Transverse colon (tissue), 3 donors: ENCODE measurements around the gene KLRF1.

Experiments used
- EP300 ChIP-seq: sonication (generic); formaldehyde crosslinking; IDR thresholded peaks from one replicate; pipeline ENCODE4 v1.6.1; 2017; ENCODE audit warnings: antibody characterized with exemption, low read depth
- POLR2A ChIP-seq: fragments of 450-650 bp; IDR thresholded peaks from one replicate; pipeline ENCODE4 v1.6.1; 2016; ENCODE audit warnings: antibody characterized with exemption, mild to moderate bottlenecking, moderate library complexity
- TF ChIP-seq, protein P1 (sequence below), 5 experiments: fragments of 200-600 bp in 3 of 5; fragments of 450-650 bp in 2 of 5; sonication (generic) in 3 of 5; IDR thresholded peaks; 1 replicate in 2 of 5; 2 replicates in 3 of 5; pipeline ENCODE4 v1.5.1; 2016 to 2017; ENCODE audit warnings: antibody characterized with exemption in 5 of 5, inconsistent platforms in 3 of 5, mild to moderate bottlenecking in 2 of 5, moderate library complexity in 1 of 5

GRCh38 chr12:9883175-9883574, 55.9 kb downstream of the KLRF1 start:
- TF ChIP-seq, protein P1, sequence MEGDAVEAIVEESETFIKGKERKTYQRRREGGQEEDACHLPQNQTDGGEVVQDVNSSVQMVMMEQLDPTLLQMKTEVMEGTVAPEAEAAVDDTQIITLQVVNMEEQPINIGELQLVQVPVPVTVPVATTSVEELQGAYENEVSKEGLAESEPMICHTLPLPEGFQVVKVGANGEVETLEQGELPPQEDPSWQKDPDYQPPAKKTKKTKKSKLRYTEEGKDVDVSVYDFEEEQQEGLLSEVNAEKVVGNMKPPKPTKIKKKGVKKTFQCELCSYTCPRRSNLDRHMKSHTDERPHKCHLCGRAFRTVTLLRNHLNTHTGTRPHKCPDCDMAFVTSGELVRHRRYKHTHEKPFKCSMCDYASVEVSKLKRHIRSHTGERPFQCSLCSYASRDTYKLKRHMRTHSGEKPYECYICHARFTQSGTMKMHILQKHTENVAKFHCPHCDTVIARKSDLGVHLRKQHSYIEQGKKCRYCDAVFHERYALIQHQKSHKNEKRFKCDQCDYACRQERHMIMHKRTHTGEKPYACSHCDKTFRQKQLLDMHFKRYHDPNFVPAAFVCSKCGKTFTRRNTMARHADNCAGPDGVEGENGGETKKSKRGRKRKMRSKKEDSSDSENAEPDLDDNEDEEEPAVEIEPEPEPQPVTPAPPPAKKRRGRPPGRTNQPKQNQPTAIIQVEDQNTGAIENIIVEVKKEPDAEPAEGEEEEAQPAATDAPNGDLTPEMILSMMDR (IDR thresholded peaks at IDR 0.05) = no peak
- no peak for TF ChIP-seq POLR2A
- TF ChIP-seq EP300 = no peak
